Right atrium auricular region (tissue), 2 donors: ENCODE data around the gene ATAD3A. TPM values are rescaled to one million over a fixed set of nuclear protein-coding genes. Genes with fewer than 3 reads are reported as not detected.

Experiments
- DNase-seq: peaks from one replicate; pipeline ENCODE4 v3.0.0-alpha.2; 2019; ENCODE audit warnings: low spot score
- H3K27ac ChIP-seq, 2 donors: fragments of 200-600 bp; sonication (generic); 1 replicate in 1 of 2; 2 replicates in 1 of 2; pipeline ENCODE4 v1.5.1; 2016 to 2019
- H3K27me3 ChIP-seq, 2 donors: fragments of 200-600 bp; sonication (generic); one replicate each; pipeline versions ENCODE4 v1.5.1 to v1.6.0; 2017 to 2019
- H3K36me3 ChIP-seq: fragments of 200-600 bp; sonication (generic); one replicate; pipeline ENCODE4 v1.5.1; 2016
- H3K4me1 ChIP-seq, 2 donors: fragments of 200-600 bp; sonication (generic); one replicate each; pipeline versions ENCODE4 v1.5.1 to v1.6.0; 2017 to 2019
- H3K4me3 ChIP-seq, 2 donors: fragments of 200-600 bp; sonication (generic); 1 replicate in 1 of 2; 2 replicates in 1 of 2; pipeline ENCODE4 v1.5.1; 2017 to 2019; ENCODE audit warnings: mild to moderate bottlenecking in 1 of 2, moderate library complexity in 1 of 2
- H3K9me3 ChIP-seq, 2 donors: fragments of 200-600 bp; sonication (generic); one replicate each; pipeline ENCODE4 v1.5.1; 2019
- CTCF ChIP-seq, 2 donors: fragments of 200-600 bp; sonication (generic); IDR thresholded peaks; one replicate each; pipeline ENCODE4 v1.5.1; 2019; ENCODE audit warnings: antibody characterized with exemption in 2 of 2
- total RNA-seq, 2 donors: library from RNA; depleted of rRNA; stranded (reverse); fragments of >200 nt; gene quantifications; one replicate each; pipeline ENCODE4 v1.1.0, GENCODE V29; 2016

The ATAD3A gene
- total RNA-seq, 2 donors from 2014 or later = 15.6 to 18.6 TPM

DNA sequence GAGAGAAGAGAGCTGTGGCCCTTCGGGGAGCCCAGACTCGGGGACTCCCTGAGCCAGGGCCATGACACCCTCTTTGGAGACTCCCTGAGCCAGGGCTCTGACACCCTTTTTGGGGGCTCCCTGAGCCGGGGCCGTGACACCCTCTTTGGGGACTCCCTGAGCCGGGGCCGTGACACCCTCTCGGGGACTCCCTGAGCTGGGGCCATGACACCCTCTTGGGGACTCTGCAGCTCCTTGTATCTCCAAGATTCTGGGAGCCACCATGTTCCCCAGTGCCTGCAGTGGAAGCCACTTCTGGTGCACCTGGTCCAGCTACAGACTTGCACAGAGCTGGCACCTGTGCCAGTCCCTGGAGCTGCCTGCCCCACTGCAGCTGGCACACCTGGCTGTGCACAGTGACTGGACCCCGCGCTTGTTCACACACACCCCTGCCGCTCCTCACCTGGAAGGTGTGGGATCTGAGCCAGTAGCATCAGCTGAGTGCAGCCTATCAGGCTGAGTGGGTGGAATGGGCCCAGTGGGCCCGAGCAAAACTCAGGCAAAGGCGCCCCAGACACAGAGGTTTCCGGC, 66.5 kb downstream of the ATAD3A start:
- Histone ChIP-seq H3K4me3 (no peak overlapping the region), H3K27ac (no peak overlapping the region), H3K4me1 (peaks cover 0 to 9% of the 10 kb centered on the region in 2 donors), H3K36me3 (no peaks in the 10 kb centered on the region), H3K9me3 (no peaks in the 10 kb centered on the region), H3K27me3 (no peaks in the 10 kb centered on the region)
- TF ChIP-seq CTCF (IDR thresholded peaks at IDR 0.05) = no peak
- DNase-seq = no peak

DNA sequence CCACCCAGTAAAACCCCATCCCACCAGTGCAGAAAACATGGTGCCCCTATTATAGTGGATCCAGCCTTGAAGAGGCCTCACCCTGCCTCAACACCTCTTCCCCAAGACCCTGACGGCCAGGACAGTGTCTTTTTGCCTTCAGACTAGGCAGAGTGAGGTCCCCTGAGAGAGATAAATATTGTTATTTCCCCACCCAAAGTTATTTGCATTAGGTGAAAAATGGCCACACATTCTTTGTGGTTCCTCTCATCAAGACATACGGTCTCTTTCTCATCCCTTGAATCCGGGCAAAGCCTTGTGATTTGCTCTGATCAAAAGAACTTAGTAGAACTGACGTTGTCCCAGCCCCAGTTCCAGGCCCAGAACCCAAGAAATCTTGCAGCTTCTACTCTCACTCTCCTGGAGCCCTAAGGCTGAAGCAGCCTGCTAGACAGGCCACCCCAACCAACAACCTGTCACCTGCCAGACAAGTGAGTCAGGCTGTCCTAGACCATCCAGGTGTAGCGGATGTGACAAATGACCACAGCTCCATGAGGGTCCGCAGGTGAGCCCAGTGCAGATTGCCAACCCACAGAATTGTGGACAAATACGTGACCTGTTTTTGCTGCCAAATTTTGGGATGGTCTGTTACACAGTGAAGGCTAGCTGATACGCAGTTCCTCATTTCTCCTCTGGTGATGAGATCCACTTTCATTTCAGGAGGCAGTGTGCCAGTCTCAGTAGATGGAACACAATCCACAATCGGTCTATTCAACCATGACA, 70.8 kb downstream of the ATAD3A start:
- Histone ChIP-seq H3K4me3 (no peak overlapping the region), H3K27me3 (no peaks in the 10 kb centered on the region), H3K4me1 (no peaks in the 10 kb centered on the region), H3K27ac (no peak overlapping the region), H3K9me3 (no peaks in the 10 kb centered on the region), H3K36me3 (no peaks in the 10 kb centered on the region)
- no peak for TF ChIP-seq CTCF (IDR thresholded peaks at IDR 0.05)
- DNase-seq = no peak

DNA sequence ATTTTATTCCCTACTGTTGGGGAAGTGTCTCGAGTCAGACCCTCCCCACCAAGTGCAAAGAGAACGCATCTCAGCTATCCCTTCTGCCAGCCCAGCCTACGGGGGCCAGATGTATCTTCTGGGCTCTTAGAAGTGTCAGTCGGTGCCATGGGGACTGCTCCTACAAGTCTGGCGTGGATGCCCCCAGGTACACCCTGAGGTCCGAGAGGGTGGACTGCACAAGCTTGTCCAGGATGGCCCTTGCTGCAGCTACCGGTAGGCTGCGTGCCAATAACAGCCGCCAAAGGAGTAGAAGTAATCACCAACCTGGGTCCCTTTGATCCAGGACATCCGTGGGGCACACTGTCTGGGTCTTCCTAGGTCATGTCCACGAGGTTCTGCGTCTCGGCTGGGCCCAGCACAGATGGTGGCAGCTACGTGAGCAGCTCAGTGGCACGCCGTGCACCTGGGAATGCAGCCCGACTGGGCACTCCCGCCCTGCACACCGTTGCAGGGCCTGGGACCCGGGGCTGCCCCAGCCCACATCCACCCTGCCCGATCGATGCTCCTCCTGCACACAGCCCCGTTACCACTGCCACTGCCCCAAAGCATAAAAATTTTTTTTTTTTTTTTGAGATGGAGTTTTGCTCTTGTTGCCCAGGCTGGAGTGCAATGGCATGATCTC, 71.5 kb downstream of the ATAD3A start:
- H3K36me3 ChIP-seq = no peaks in the 10 kb centered on the region
- H3K9me3 ChIP-seq = no peaks in the 10 kb centered on the region
- H3K4me3 ChIP-seq = no peak overlapping the region
- no peaks in the 10 kb centered on the region for H3K4me1 ChIP-seq
- no peak for DNase-seq
- no peak for TF ChIP-seq CTCF (IDR thresholded peaks at IDR 0.05)
- H3K27ac ChIP-seq = no peak overlapping the region
- H3K27me3 ChIP-seq = no peaks in the 10 kb centered on the region

Other genes with a start within 250 kb of the ATAD3A start
- gene UBE2J2, start 238.3 kb upstream of the ATAD3A start, total RNA-seq = 10 to 100 TPM; 27.5 to 33.5 TPM
- gene SCNN1D, start 231.7 kb upstream of the ATAD3A start, total RNA-seq = under 1 TPM; 0.59 to 0.79 TPM
- gene ACAP3, start 204.2 kb upstream of the ATAD3A start, total RNA-seq = 10 to 100 TPM; 19.5 to 20.4 TPM
- 10 to 100 TPM; 14.5 to 24.8 TPM for gene PUSL1, start 203.6 kb upstream of the ATAD3A start, total RNA-seq
- 10 to 100 TPM; 59.6 to 65.2 TPM for gene INTS11, start 187.5 kb upstream of the ATAD3A start, total RNA-seq
- gene CPTP, start 187.4 kb upstream of the ATAD3A start, total RNA-seq = 10 to 100 TPM; 35.6 to 64.1 TPM
- under 1 TPM; 0.30 to 0.35 TPM for gene TAS1R3, start 180.9 kb upstream of the ATAD3A start, total RNA-seq
- 10 to 100 TPM; 75.0 to 80.2 TPM for gene DVL1, start 162.7 kb upstream of the ATAD3A start, total RNA-seq
- gene MXRA8, start 153.6 kb upstream of the ATAD3A start, total RNA-seq = 10 to 100 TPM; 53.4 to 58.6 TPM
- gene AURKAIP1, start 137.0 kb upstream of the ATAD3A start, total RNA-seq = 100 to 1,000 TPM; 155 to 159 TPM
- gene CCNL2, start 112.8 kb upstream of the ATAD3A start, total RNA-seq = 10 to 100 TPM; 41.6 to 44.2 TPM
- 100 to 1,000 TPM; 160 to 218 TPM for gene MRPL20, start 104.9 kb upstream of the ATAD3A start, total RNA-seq
- gene ANKRD65, start 90.9 kb upstream of the ATAD3A start, total RNA-seq = 1 to 10 TPM; 2.2 to 2.4 TPM
- gene VWA1, start 76.5 kb upstream of the ATAD3A start, total RNA-seq = 10 to 100 TPM; 13.0 to 15.2 TPM
- 1 to 10 TPM; 1.4 to 2.8 TPM for gene ATAD3C, start 62.5 kb upstream of the ATAD3A start, total RNA-seq
- 1 to 10 TPM; 2.7 to 5.7 TPM for gene ATAD3B, start 40.4 kb upstream of the ATAD3A start, total RNA-seq
- gene TMEM240, start 28.5 kb downstream of the ATAD3A start, total RNA-seq = 1 to 10 TPM; 1.4 to 2.8 TPM
- 100 to 1,000 TPM in 1 of 2 donors, 10 to 100 TPM in 1; 98.3 to 121 TPM for gene SSU72, start 62.7 kb downstream of the ATAD3A start, total RNA-seq
- gene FNDC10, start 88.0 kb downstream of the ATAD3A start, total RNA-seq = 1 to 10 TPM; 2.5 to 2.7 TPM
- gene MIB2, start 103.3 kb downstream of the ATAD3A start, total RNA-seq = 10 to 100 TPM; 42.4 to 45.6 TPM
- 10 to 100 TPM; 17.5 to 26.9 TPM for gene MMP23B, start 120.0 kb downstream of the ATAD3A start, total RNA-seq
- 10 to 100 TPM; 16.2 to 19.7 TPM for gene CDK11B, start 146.8 kb downstream of the ATAD3A start, total RNA-seq
- 10 to 100 TPM; 18.4 to 22.1 TPM for gene SLC35E2B, start 180.6 kb downstream of the ATAD3A start, total RNA-seq
- 1 to 10 TPM; 4.3 to 8.2 TPM for gene CDK11A, start 212.2 kb downstream of the ATAD3A start, total RNA-seq